Skin epidermis (tissue), 12 donors: ENCODE data around the gene GLT8D1.

Experiments
- H3K27ac ChIP-seq, 21 experiments: fragments of 200-600 bp; sonication (generic) in 11 of 21; one replicate each; pipeline ENCODE4 v1.5.0; 2020; ENCODE audit warnings: mild to moderate bottlenecking in 3 of 21, inconsistent platforms in 2 of 21, moderate library complexity in 2 of 21
- H3K4me3 ChIP-seq, 7 experiments: fragments of 200-600 bp; sonication (generic) in 2 of 7; one replicate each; pipeline ENCODE4 v1.5.0; 2020; ENCODE audit warnings: inconsistent platforms in 2 of 7, mild to moderate bottlenecking in 2 of 7, moderate library complexity in 1 of 7

GLT8D1 gene

DNA sequence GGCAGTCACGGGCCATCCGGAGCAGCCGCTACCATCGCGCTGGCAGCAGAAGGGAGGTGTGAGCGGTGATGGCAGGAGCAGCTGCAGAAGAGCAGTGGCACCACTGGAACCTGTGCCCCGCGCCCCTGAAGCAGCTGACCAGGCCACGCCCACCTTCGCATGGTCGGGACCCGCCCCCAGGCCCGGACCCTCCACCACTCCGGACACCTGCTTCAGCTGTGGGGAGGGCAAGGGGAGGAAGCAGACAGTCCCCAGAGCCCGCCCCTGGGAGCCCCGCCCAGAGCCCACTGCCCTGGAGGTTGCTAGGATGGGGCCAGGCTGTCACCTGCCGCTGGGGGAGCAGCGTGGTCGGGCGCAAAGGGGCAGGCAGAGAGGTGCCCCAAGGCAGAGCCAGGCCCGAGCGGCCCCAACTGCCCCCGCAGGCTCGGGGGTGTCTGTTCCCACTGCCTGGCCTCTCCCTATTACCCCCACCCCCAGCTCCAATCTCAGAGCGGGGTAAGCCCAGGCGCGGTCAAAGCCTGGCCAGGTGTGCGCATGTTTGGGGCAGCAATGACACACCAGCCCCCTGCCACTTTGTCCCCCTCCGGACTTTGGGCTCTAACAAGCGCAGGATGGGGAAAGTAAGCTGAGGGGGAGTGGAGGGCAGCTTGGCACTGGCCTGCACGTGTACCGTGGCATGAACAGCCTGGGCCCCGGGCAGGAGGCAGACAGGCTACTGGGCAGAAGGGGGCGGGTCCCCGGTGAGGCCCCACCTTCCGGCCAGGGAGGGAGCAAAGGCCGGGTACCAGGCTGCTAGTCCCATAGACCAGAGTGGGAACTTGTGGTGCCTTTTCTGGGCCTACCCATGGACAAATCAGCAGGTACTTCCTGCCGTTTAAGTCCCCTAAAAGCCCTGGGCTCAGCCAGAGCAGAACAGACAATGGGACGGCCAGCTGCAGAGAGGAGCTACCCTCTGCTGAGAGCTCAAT is 9.0 kb upstream of the GLT8D1 start:
- Histone ChIP-seq H3K4me3 (no peak overlapping the region), H3K27ac (peak overlapping the region in 1 of 21 experiments; percentile 35)

DNA sequence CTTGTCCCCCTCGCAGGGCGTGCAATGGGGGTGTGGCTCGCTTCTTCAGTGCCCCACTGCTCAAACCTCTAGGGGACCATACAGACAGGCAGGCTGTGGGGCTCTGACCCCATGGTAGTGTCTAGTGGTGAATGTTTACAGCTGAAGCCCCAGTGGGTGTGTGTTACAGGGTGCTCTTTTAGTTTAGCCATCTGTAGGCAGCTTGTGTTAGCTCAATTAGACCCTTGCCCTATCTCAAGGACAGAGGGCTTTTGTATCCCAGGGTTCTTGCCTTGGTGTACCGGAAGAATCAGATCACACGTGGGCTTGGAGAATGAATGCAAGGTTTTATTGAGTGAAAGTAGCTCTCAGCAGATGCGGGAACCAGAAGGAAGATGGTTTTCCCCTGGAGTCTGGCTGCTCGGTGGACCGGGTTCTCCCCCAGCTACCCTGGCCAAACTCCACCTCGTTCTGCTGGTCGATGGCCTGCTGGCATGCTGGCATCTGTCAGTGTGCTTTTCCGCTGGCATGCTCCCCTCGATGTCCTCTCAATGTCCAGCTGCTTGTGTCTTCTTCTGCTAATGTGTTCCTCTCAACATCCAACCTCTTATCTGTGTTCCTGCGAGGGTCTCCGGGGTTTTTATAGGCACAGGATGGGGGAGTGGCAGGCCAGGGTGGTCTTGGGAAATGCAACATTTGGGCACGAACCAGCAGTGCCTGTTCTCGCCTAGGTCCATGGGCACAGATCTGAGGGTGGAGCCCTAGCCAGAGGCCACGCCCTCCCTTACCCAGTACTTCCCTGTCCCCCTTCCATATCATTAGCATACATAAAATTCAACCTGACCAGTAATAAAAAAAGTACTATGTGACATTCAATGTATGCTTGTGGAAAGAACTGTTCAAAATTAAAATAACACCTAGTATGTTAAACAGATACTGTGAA is 7.0 kb upstream of the GLT8D1 start:
- H3K27ac ChIP-seq: peak overlapping the region in 1 of 21 experiments; percentile 21

DNA sequence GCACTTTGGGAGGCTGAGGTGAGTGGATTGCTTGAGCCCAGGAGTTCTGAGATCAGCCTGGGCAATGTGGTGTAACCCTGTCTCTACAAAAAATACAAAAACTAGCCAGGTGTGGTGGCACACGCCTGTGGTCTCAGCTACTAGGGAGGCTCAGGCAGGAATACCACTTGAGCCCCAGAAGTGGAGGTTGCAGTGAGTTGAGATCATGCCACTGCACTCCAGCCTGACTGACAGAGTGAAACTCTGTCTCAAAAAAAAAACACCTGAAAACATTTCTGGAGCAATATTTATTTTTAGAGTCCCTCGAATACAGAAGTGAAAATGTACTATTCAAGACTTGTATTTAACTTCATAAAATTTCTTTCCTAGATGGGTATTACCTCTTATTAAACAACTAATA is 4.9 kb upstream of the GLT8D1 start:
- no peak overlapping the region for H3K4me3 ChIP-seq

More for the DNA sequence above, 7.0 kb upstream of the GLT8D1 start:
- H3K4me3 ChIP-seq: no peak overlapping the region

DNA sequence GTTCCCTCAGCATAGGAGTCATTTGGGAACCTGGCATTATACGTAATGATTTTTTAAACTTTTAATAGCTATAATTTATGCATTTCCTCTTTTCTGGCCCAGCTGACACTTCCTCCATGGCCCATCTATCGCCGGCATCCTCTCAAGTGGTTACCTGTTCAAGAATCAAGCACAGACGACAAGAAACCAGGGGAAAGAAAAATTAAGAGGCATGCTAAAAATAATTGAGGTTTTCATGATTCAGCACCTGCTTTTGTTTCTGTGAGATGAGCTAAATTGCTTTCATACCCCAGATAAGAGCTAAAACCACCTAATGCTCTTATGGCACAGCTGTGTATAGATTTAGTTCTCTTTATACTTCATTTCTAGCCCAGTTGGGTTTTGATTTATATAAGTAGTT is 2.0 kb upstream of the GLT8D1 start:
- peak overlapping the region in 1 of 21 experiments; percentile 91 for H3K27ac ChIP-seq
- no peak overlapping the region for H3K4me3 ChIP-seq

More for the DNA sequence above, 4.9 kb upstream of the GLT8D1 start:
- H3K27ac ChIP-seq: no peak overlapping the region

- Histone ChIP-seq H3K27ac (peak overlapping the region; percentile 58 to 97 (median 90)), H3K4me3 (peak overlapping the region; percentile 62 to 92 (median 71))
These were observed 228 bp downstream of the GLT8D1 start for GRCh38 chr3:52705438-52705687.

GRCh38 chr3:52704611-52705437 is 767 bp downstream of the GLT8D1 start:
- Histone ChIP-seq H3K27ac (peak overlapping the region; percentile 58 to 97 (median 90)), H3K4me3 (peak overlapping the region; percentile 62 to 92 (median 71))

GRCh38 chr3:52703341-52703740 is 2.2 kb downstream of the GLT8D1 start:
- H3K27ac ChIP-seq: peak overlapping the region in 4 of 21 experiments; percentile 26 to 97 (median 93)
- no peak overlapping the region for H3K4me3 ChIP-seq

- H3K27ac ChIP-seq: no peak overlapping the region
- H3K4me3 ChIP-seq: no peak overlapping the region
These were observed 8.0 kb downstream of the GLT8D1 start for GRCh38 chr3:52697632-52697965.

DNA sequence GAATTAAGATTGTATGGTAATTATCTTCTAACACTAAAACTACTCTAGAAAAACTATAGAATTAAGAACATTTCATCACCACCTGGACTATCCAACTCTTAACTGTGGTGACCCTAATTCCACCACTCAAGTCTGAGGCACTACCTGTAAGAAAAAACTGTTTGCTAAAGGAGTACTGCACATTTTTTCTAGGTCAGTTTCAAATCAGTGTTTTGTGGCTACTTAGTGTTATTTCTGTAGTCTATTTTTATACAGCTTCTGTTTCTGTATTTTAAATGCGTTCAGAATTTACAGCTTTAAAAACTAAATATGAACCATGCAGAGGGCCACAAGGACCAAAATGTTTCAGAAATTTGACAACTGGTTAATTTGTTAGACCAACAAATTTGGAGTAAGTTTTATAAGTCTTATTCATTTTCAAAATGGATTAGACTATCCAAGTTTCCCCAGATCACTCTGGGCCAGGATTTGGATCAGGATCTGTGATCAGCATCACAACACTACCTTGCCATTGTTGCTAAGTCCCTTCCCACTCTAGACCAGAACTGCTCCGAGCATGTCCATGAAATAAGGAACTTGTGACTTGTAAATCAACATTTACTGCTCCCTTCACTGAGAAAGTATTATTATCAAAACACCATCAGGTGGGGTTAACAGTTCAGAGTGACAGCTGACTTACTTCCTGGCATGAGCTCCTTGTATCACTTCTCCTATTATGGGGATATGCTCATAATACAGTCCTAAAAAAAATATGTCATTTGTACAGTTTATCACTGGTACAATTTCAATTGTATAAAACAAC is 8.6 kb downstream of the GLT8D1 start:
- Histone ChIP-seq H3K27ac (peak overlapping the region in 2 of 21 experiments; percentile 9 to 38), H3K4me3 (no peak overlapping the region)

- Histone ChIP-seq H3K27ac (peak overlapping the region in 1 of 21 experiments; percentile 38), H3K4me3 (no peak overlapping the region)
These were observed 9.6 kb downstream of the GLT8D1 start for GRCh38 chr3:52695798-52696671.

DNA sequence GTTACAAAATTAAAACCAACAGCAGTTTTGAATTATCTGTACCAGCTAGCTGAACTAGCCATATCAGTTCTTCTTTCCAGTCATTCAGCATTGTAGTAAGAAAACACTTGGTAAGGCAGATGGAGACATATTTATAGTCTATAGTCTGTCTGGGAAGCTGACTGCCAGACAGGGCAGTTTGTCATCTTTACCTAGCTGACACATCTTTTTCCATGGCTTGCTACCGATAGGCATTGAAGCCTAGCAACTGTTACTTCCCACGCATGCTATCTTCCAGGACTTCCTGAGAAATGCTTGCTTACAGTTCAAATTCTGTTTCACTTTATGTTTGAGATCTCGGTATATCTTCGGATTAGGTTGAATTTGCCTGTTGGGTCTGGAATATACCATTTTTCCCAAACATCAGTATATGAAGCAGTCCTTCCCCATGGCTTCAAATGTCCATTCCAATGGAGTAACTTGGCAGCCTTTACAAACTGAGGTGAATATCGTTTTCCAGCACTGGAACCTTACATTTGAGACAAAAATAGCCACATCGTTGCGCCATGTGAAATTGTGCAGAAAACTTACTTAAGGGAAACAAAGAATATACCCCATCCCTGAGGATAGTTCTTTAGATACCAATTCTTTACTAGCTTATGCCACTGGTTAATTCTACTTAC is 10.9 kb downstream of the GLT8D1 start:
- Histone ChIP-seq H3K27ac (no peak overlapping the region), H3K4me3 (no peak overlapping the region)

DNA sequence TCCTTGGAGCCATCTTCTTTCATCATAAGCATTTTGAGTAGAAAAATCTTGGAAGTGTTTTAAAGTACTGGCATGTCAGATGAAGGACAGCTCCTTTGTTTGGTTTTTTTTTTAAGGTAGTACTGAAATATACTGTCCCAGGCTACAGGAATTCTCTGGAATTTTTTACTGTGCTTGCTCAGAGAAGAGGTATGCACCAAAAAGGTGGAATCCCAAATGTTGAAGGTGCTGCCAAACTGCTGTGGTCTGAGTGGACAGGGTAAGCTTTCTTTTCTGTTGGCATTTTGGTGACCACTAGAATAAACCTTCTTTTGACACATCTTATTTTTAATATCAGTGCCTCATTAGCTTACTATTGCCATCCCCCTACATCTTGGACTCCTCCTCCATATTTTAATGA is 12.5 kb downstream of the GLT8D1 start:
- H3K4me3 ChIP-seq: no peak overlapping the region
- H3K27ac ChIP-seq: no peak overlapping the region

DNA sequence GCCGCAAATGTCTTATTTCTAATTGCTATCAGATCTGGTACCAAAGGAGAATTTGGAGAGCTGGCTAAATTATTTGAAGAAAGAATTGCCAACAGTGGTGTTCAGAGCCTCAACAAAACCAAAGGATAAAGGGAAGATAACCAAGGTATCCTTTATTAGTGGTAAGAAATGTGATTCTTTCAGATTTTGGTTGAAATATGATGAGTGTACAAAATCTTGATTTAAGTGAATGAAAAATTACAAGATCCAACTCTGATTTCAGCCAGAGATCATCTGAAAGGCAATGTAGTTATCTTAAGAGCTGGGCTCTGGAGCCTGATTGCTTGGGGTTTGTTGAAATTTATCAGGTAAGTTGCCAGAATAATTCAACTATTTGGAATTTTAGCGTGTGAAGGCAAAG is 15.0 kb downstream of the GLT8D1 start:
- no peak overlapping the region for H3K27ac ChIP-seq
- no peak overlapping the region for H3K4me3 ChIP-seq

- Histone ChIP-seq H3K4me3 (no peak overlapping the region), H3K27ac (peak overlapping the region in 2 of 21 experiments; percentile 13 to 23)
These were observed 16.4 kb downstream of the GLT8D1 start for GRCh38 chr3:52689151-52689550.

DNA sequence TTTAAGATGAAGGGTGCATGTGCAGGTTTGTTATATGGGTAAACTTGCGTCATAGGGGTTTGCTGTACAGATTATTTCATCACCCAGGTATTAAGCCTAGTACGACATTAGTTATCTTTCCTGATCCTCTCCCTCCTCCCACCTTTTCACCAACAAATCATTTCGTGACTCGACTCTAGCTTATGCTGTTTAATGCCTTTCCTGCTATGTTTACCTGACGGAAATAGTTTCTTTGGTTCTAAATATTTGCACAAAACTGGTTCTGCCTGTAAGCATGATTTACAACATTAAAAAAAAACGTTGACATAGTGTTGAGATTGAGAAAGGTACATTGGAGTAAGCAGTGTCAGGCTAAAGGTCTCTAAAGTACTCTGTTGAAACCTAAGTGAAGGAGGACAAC is 17.3 kb downstream of the GLT8D1 start:
- H3K27ac ChIP-seq: peak overlapping the region in 3 of 21 experiments; percentile 13 to 44 (median 33)
- H3K4me3 ChIP-seq: no peak overlapping the region

DNA sequence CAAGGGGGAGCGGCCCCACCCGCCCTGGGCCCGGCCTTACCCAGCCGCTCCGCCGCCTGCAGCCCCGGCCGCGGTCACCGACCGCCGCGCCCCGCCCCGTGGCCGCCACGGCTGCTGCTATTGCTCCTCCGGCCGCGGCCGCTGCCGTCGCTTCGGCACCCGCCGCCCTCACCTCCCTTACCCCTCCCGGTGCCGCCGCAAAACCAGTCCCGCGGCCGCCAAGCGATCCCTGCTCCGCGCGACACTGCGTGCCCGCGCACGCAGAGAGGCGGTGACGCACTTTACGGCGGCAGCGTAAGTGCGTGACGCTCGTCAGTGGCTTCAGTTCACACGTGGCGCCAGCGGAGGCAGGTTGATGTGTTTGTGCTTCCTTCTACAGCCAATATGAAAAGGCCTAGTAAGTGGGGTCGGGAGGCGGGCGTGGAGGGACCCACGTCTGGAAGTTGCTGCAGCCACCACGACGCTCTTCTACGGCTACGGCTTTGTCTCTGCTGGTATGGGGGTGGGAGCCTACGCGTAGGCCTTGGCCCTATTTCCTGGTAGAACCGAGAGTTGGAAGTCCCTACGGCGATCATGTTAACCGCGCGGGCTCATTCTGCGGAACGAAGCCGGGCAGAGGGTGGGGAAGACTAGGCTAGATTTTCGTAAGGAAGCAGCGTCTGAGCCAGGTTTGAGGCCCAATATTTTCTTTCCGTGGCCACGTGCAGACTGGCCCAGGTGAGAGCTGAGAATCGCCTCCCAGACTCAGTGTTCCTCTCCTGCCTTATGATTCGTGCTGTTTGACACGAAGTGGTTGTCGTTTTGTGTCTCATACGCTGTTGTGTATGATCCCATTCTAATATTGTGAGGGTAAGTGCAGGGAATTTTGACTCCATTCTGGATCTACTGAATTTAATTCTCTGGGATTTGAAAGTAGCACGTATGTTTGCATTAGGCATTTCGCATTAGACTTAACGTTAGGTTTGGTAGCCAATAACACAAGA is 19.6 kb downstream of the GLT8D1 start, which contains the start of the genes GNL3 and PBRM1:
Gene GNL3, plus strand, starts transcription at position 324 of the 983 bp plus-strand sequence. Its CDS starts 61 bp downstream, at position 385.
Gene PBRM1, minus strand, starts transcription at position 205 of the 983 bp plus-strand sequence.
- Histone ChIP-seq H3K27ac (peak within 1 kb of the TSS; percentile 87 to 100 (median 97)), H3K4me3 (peak within 1 kb of the TSS; percentile 54 to 95 (median 66))
